GM10266 (cell line): ENCODE measurements around the gene ERCC5.

Experiments
- DNase-seq: peaks from one replicate; pipeline ENCODE4 v3.0.0; 2012; ENCODE audit errors: extremely low spot score
- CTCF ChIP-seq: IDR thresholded peaks from 2 replicates; pipeline ENCODE4 v1.5.1; 2012; ENCODE audit warnings: mild to moderate bottlenecking, low read depth; ENCODE audit not compliant: control insufficient read depth, insufficient read depth; ENCODE audit errors: missing control alignments

The ERCC5 gene

GRCh38 chr13:102845289-102845629, 573 bp upstream of the ERCC5 start:
- no peak for DNase-seq

GRCh38 chr13:102846261-102847015, 606 bp downstream of the ERCC5 start:
- TF ChIP-seq CTCF, result no peak
- peak; percentile 10 for DNase-seq

More at GRCh38 chr13:102845289-102845629, 573 bp upstream of the ERCC5 start:
- no peak for TF ChIP-seq CTCF

- TF ChIP-seq CTCF, result peak; percentile 73
- DNase-seq, result peak; percentile 11
These were observed 1.7 kb downstream of the ERCC5 start for GRCh38 chr13:102847272-102848234.

GRCh38 chr13:102848956-102849355, 3.1 kb downstream of the ERCC5 start:
- no peak for TF ChIP-seq CTCF
- DNase-seq, result no peak

- no peak for TF ChIP-seq CTCF
- no peak for DNase-seq
These were observed 6.7 kb downstream of the ERCC5 start for GRCh38 chr13:102852556-102852955.

- TF ChIP-seq CTCF, result no peak
- DNase-seq, result no peak
These were observed 8.8 kb downstream of the ERCC5 start for GRCh38 chr13:102854675-102855074.
